Sigmoid colon (tissue), 7 donors: ENCODE results near the gene LCE3B. TPM values are rescaled to one million over a fixed set of nuclear protein-coding genes. Genes with fewer than 3 reads are reported as not detected.

Experiments used
- DNase-seq: peaks from one replicate; pipeline ENCODE4 v3.0.0-alpha.2; 2019
- H3K27ac ChIP-seq, 4 donors: fragments of 200-600 bp; sonication (generic); one replicate each; pipeline ENCODE4 v1.5.1; 2016 to 2019; ENCODE audit warnings: mild to moderate bottlenecking in 1 of 4
- H3K27me3 ChIP-seq, 3 donors: fragments of 200-600 bp; sonication (generic); one replicate each; pipeline ENCODE4 v1.5.1; 2019; ENCODE audit warnings: mild to moderate bottlenecking in 1 of 3
- H3K36me3 ChIP-seq, 4 donors: fragments of 200-600 bp; sonication (generic); one replicate each; pipeline ENCODE4 v1.5.1; 2016 to 2019
- H3K4me1 ChIP-seq, 4 donors: fragments of 200-600 bp; sonication (generic); one replicate each; pipeline ENCODE4 v1.5.1; 2017 to 2019
- H3K4me3 ChIP-seq, 4 donors: fragments of 200-600 bp; sonication (generic); one replicate each; pipeline ENCODE4 v1.5.1; 2017 to 2019; ENCODE audit warnings: mild to moderate bottlenecking in 2 of 4, moderate library complexity in 1 of 4
- H3K9me3 ChIP-seq, 4 donors: fragments of 200-600 bp in 3 of 4; sonication (generic) in 3 of 4; one replicate each; pipeline versions ENCODE4 v1.5.1 to v1.6.1; 2013 to 2019
- CTCF ChIP-seq, 4 experiments: fragments of 450-650 bp in 3 of 4; fragments of 200-600 bp in 1 of 4; IDR thresholded peaks; one replicate each; pipeline ENCODE4 v1.5.1; 2016 to 2019; ENCODE audit warnings: antibody characterized with exemption in 4 of 4, mild to moderate bottlenecking in 3 of 4, moderate library complexity in 2 of 4
- EP300 ChIP-seq, 4 donors: sonication (generic); formaldehyde crosslinking; IDR thresholded peaks; one replicate each; pipeline ENCODE4 v1.6.1; 2017; ENCODE audit warnings: antibody characterized with exemption in 4 of 4
- POLR2A ChIP-seq, 2 donors: fragments of 450-650 bp; IDR thresholded peaks; one replicate each; pipeline ENCODE4 v1.6.1; 2016; ENCODE audit warnings: antibody characterized with exemption in 2 of 2, mild to moderate bottlenecking in 2 of 2, moderate library complexity in 2 of 2
- POLR2AphosphoS5 ChIP-seq, 4 donors: sonication (generic); formaldehyde crosslinking; IDR thresholded peaks; one replicate each; pipeline ENCODE4 v1.6.1; 2017; ENCODE audit warnings: antibody characterized with exemption in 4 of 4
- WGBS, 2 donors: extraction: QIAGEN DNeasy Blood & Tissue Kit; methylation state at CpG; one replicate each; pipeline ENCODE4 v1.1.7; 2013; 5-methylcytosine and 5-hydroxymethylcytosine counted together
- intact Hi-C: fragments of 100-400 bp; cut with DNase I; formaldehyde crosslinking; loops from one replicate; pipeline ENCODE4 v1.15.1; 2023
- polyA plus RNA-seq, 3 donors: library from polyadenylated mRNA; stranded (reverse); fragments of 200-250 nt; gene quantifications; one replicate each; pipeline ENCODE4 v1.2.3, GENCODE V29; 2013
- total RNA-seq, 4 donors: library from RNA; depleted of rRNA; stranded (reverse); fragments of >200 nt; gene quantifications; one replicate each; pipeline ENCODE4 v1.1.0, GENCODE V29; 2016
- donor health status: healthy with polysubstance abuse.
- donor health status: Bipolar disorder and iron deficiency.
- donor health status: healthy.

LCE3B gene
- total and polyA plus RNA-seq, 7 donors = not detected

DNA sequence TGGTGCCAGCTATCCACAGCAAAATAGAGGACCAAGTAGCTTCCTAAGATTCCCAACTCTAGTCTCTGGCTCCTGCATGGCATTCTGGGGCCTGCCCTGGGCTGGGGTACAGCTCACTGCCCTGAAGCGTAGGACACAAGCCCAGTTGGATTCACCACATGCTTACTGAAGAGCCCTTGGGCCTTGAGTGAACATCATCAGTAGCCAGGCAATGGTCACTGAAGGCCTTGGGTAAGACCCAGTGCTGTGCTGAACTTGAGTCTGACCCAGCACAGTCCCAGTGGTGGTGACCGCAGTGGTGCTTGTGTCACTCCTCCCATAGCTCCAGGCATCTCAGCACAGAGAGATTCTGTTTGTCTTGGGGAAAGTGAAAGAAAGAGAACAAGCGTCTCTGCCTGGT lies 17.0 kb downstream of the LCE3B start:
- no peaks in the 10 kb centered on the region for H3K27me3 ChIP-seq
- H3K9me3 ChIP-seq = no peaks in the 10 kb centered on the region
- 91 to 93% methylated on average over 3 of the region's 3 CpGs for WGBS, 2 donors
- H3K4me3 ChIP-seq = no peak overlapping the region
- no peaks in the 10 kb centered on the region for H3K4me1 ChIP-seq
- no peaks in the 10 kb centered on the region for H3K36me3 ChIP-seq
- DNase-seq = no peak
- intact Hi-C loops = no loop called here
- H3K27ac ChIP-seq = no peak overlapping the region
- TF ChIP-seq EP300 (IDR thresholded peaks at IDR 0.05) (no peak), CTCF (IDR thresholded peaks at IDR 0.05) (no peak), POLR2AphosphoS5 (IDR thresholded peaks at IDR 0.05) (no peak), POLR2A (IDR thresholded peaks at IDR 0.05) (no peak)

DNA sequence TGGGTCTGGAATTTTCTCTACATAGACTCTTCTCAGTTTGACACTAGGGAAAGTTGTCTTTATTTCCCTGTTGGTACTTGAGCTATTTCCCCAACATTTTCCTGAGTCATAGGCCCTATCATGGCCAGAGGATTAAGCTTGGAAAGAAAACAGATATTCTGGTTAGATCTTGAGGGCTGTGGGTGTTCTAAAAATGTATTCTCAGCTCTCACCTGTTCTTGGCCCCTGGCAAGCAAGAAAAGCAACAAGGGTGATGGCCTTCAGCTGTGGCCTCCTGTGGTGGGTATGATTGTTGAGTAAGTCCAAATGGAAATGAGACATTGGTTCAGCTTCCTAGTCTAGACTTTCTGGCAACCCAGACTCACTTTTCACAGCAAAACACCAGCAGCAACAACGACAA lies 26.7 kb downstream of the LCE3B start:
- Histone ChIP-seq H3K36me3 (no peaks in the 10 kb centered on the region), H3K4me3 (no peak overlapping the region), H3K27ac (no peak overlapping the region), H3K4me1 (no peaks in the 10 kb centered on the region), H3K9me3 (peaks cover 0 to 3% (median 0%) of the 10 kb centered on the region in 4 donors), H3K27me3 (no peaks in the 10 kb centered on the region)
- intact Hi-C loops = no loop called here
- DNase-seq = no peak
- 78 to 85% methylated on average over 1 of the region's 1 CpG for WGBS, 2 donors
- no peak for TF ChIP-seq CTCF (IDR thresholded peaks at IDR 0.05)

GRCh38 chr1:152643945-152644344 lies 30.3 kb downstream of the LCE3B start:
- DNase-seq = no peak
- H3K27me3 ChIP-seq = no peaks in the 10 kb centered on the region
- no peaks in the 10 kb centered on the region for H3K36me3 ChIP-seq
- no peaks in the 10 kb centered on the region for H3K9me3 ChIP-seq
- WGBS, 2 donors = 41 to 58% methylated on average over 3 of the region's 3 CpGs
- TF ChIP-seq EP300 (IDR thresholded peaks at IDR 0.05) (no peak), POLR2A (IDR thresholded peaks at IDR 0.05) (no peak), POLR2AphosphoS5 (IDR thresholded peaks at IDR 0.05) (no peak), CTCF (IDR thresholded peaks at IDR 0.05) (no peak)
- H3K4me3 ChIP-seq = no peak overlapping the region
- intact Hi-C loops = no loop called here
- H3K4me1 ChIP-seq = no peaks in the 10 kb centered on the region
- no peak overlapping the region for H3K27ac ChIP-seq

GRCh38 chr1:152645146-152645545 lies 31.5 kb downstream of the LCE3B start:
- Histone ChIP-seq H3K4me1 (no peaks in the 10 kb centered on the region), H3K4me3 (no peak overlapping the region), H3K27me3 (no peaks in the 10 kb centered on the region), H3K36me3 (no peaks in the 10 kb centered on the region), H3K27ac (no peak overlapping the region), H3K9me3 (no peaks in the 10 kb centered on the region)
- no peak for DNase-seq
- 33 to 46% methylated on average over 3 of the region's 3 CpGs for WGBS, 2 donors
- intact Hi-C loops = no loop called here
- TF ChIP-seq EP300 (IDR thresholded peaks at IDR 0.05) (no peak), POLR2A (IDR thresholded peaks at IDR 0.05) (no peak), CTCF (IDR thresholded peaks at IDR 0.05) (no peak), POLR2AphosphoS5 (IDR thresholded peaks at IDR 0.05) (no peak)

GRCh38 chr1:152646656-152647055 lies 33.0 kb downstream of the LCE3B start:
- TF ChIP-seq POLR2A (IDR thresholded peaks at IDR 0.05) = no peak
- TF ChIP-seq EP300 (IDR thresholded peaks at IDR 0.05) = no peak
- TF ChIP-seq POLR2AphosphoS5 (IDR thresholded peaks at IDR 0.05) = no peak
- no peak for TF ChIP-seq CTCF (IDR thresholded peaks at IDR 0.05)
- no peak overlapping the region for H3K4me3 ChIP-seq
- intact Hi-C loops = no loop called here
- no peaks in the 10 kb centered on the region for H3K9me3 ChIP-seq
- no peaks in the 10 kb centered on the region for H3K27me3 ChIP-seq
- H3K4me1 ChIP-seq = no peaks in the 10 kb centered on the region
- H3K36me3 ChIP-seq = no peaks in the 10 kb centered on the region
- H3K27ac ChIP-seq = no peak overlapping the region
- no peak for DNase-seq
